Measurements from ENCODE around the gene IL1RAPL1. TPM values are rescaled to one million over a fixed set of nuclear protein-coding genes. Genes with fewer than 3 reads are reported as not detected.

The IL1RAPL1 gene
- total RNA-seq, 2 experiments from 2014 or later: not detected

- ATAC-seq: no peak
- H3K27me3 Mint-ChIP-seq: no peaks in the 10 kb centered on the region
- no peaks in the 10 kb centered on the region for H3K36me3 Mint-ChIP-seq (ENCODE audit: low read depth)
- H3K4me1 Mint-ChIP-seq (ENCODE audit: low read depth): no peaks in the 10 kb centered on the region
- no peak overlapping the region for H3K4me3 Mint-ChIP-seq
- no peak for DNase-seq
- intact Hi-C loops (cut with micrococcal nuclease): no loop called here
- TF ChIP-seq CTCF (IDR thresholded peaks at IDR 0.05): no peak
- POLR2A ChIA-PET: no interaction called here
- peaks cover 3% of the 10 kb centered on the region for H3K9me3 Mint-ChIP-seq
- H3K27ac Mint-ChIP-seq: no peak overlapping the region
- CTCF ChIA-PET: no interaction called here
These were observed 698.4 kb downstream of the IL1RAPL1 start for GRCh38 chrX:29285664-29286063.

- Mint-ChIP-seq H3K27ac (no peak overlapping the region), H3K4me1 (ENCODE audit: low read depth) (no peaks in the 10 kb centered on the region), H3K27me3 (no peaks in the 10 kb centered on the region), H3K9me3 (no peaks in the 10 kb centered on the region), H3K4me3 (no peak overlapping the region), H3K36me3 (ENCODE audit: low read depth) (no peaks in the 10 kb centered on the region)
- ChIA-PET POLR2A (no interaction called here), CTCF (no interaction called here)
- intact Hi-C loops (cut with micrococcal nuclease): no loop called here
- TF ChIP-seq CTCF (IDR thresholded peaks at IDR 0.05): no peak
- DNase-seq (no peak), ATAC-seq (no peak)
These were observed 708.9 kb downstream of the IL1RAPL1 start for GRCh38 chrX:29295987-29296680.

GRCh38 chrX:29297171-29297800 lies 710.0 kb downstream of the IL1RAPL1 start:
- intact Hi-C loops (cut with micrococcal nuclease): no loop called here
- ChIA-PET CTCF (no interaction called here), POLR2A (no interaction called here)
- Mint-ChIP-seq H3K27me3 (no peaks in the 10 kb centered on the region), H3K9me3 (no peaks in the 10 kb centered on the region), H3K4me1 (ENCODE audit: low read depth) (no peaks in the 10 kb centered on the region), H3K27ac (no peak overlapping the region), H3K4me3 (no peak overlapping the region), H3K36me3 (ENCODE audit: low read depth) (no peaks in the 10 kb centered on the region)
- no peak for TF ChIP-seq CTCF (IDR thresholded peaks at IDR 0.05)
- ATAC-seq (no peak), DNase-seq (no peak)

- CTCF ChIA-PET: no interaction called here
- no peak overlapping the region for H3K4me3 Mint-ChIP-seq
- POLR2A ChIA-PET: no interaction called here
- no peaks in the 10 kb centered on the region for H3K4me1 Mint-ChIP-seq (ENCODE audit: low read depth)
- ATAC-seq (no peak), DNase-seq (no peak)
- no peak overlapping the region for H3K27ac Mint-ChIP-seq
- intact Hi-C loops (cut with micrococcal nuclease): no loop called here
- H3K27me3 Mint-ChIP-seq: no peaks in the 10 kb centered on the region
- H3K36me3 Mint-ChIP-seq (ENCODE audit: low read depth): no peaks in the 10 kb centered on the region
- no peaks in the 10 kb centered on the region for H3K9me3 Mint-ChIP-seq
- TF ChIP-seq CTCF (IDR thresholded peaks at IDR 0.05): no peak
These were observed 712.4 kb downstream of the IL1RAPL1 start for GRCh38 chrX:29299684-29300083.

GRCh38 chrX:29308726-29309125 lies 721.5 kb downstream of the IL1RAPL1 start:
- intact Hi-C loops (cut with micrococcal nuclease): no loop called here
- CTCF ChIA-PET: no interaction called here
- peaks cover 2% of the 10 kb centered on the region for H3K9me3 Mint-ChIP-seq
- POLR2A ChIA-PET: no interaction called here
- H3K4me1 Mint-ChIP-seq (ENCODE audit: low read depth): no peaks in the 10 kb centered on the region
- no peak for ATAC-seq
- H3K36me3 Mint-ChIP-seq (ENCODE audit: low read depth): no peaks in the 10 kb centered on the region
- H3K27ac Mint-ChIP-seq: no peak overlapping the region
- TF ChIP-seq CTCF (IDR thresholded peaks at IDR 0.05): no peak
- H3K27me3 Mint-ChIP-seq: no peaks in the 10 kb centered on the region
- no peak overlapping the region for H3K4me3 Mint-ChIP-seq
- no peak for DNase-seq

All from activated CD8-positive, alpha-beta T cell treated with anti-CD3 and anti-CD28 coated beads for 36 hours (primary cell).